Activated T-helper 17 cell treated with anti-CD3 and anti-CD28 coated beads, Interleukin-2, amount 50 U/mL, for 72 hours (primary cell): ENCODE measurements around the gene FGD6. TPM values are rescaled to one million over a fixed set of nuclear protein-coding genes. Genes with fewer than 3 reads are reported as not detected.

Source experiments
- ATAC-seq: fragments of 150-1000 bp; cut with Tn5 transposase; replicated peaks from 2 replicates; pipeline ENCODE4 v1.10.0; 2021; ENCODE audit warnings: mild to moderate bottlenecking, moderate library complexity
- H3K27ac Mint-ChIP-seq: one replicate; pipeline ENCODE4 v1.8.0; 2022; ENCODE audit warnings: mixed read lengths
- H3K27me3 Mint-ChIP-seq: one replicate; pipeline ENCODE4 v1.8.0; 2022; ENCODE audit warnings: mixed read lengths
- H3K36me3 Mint-ChIP-seq: one replicate; pipeline ENCODE4 v1.8.0; 2022; ENCODE audit warnings: low read depth, mild to moderate bottlenecking, mixed read lengths
- H3K4me1 Mint-ChIP-seq: one replicate; pipeline ENCODE4 v1.8.0; 2022; ENCODE audit warnings: mixed read lengths
- H3K4me3 Mint-ChIP-seq: one replicate; pipeline ENCODE4 v1.8.0; 2022; ENCODE audit warnings: mild to moderate bottlenecking, mixed read lengths
- H3K9me3 Mint-ChIP-seq: one replicate; pipeline ENCODE4 v1.8.0; 2022; ENCODE audit warnings: mixed read lengths
- total RNA-seq, 2 donors: library from RNA; stranded (reverse); gene quantifications; one replicate each; pipeline ENCODE4 v1.2.3, GENCODE V29; 2022

Gene FGD6
- total RNA-seq, 2 donors from 2014 or later, result 1.4 to 2.6 TPM

DNA sequence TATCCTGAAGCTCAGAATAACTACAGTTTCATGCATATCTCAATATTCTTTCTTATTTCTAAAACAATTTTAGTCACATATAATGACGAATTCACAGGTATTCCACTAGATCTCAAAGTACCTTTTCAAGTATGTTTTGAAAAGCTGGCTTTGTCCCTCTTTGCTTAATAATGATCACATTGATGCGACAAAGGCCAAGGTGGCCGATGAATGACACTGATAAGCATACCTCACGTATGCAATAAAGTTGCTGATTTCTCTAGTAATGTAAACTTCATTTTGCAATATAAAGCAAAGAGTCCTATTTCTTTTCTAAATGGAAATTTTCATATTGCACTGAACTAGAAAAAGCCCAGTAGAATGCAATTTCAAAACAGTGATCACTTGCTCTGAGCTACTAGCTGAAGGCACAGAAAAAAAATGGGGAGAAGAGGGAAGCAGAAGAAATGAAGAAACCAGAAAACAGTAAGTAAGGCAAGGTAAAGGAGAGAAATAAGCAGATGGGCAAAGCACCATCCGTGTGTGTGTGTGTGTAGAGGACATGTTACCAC lies 29.3 kb downstream of the FGD6 start:
- Mint-ChIP-seq H3K9me3 (no peaks in the 10 kb centered on the region), H3K4me3 (no peak overlapping the region), H3K27ac (no peak overlapping the region), H3K27me3 (no peaks in the 10 kb centered on the region), H3K4me1 (no peaks in the 10 kb centered on the region), H3K36me3 (no peaks in the 10 kb centered on the region)
- ATAC-seq, result no peak

DNA sequence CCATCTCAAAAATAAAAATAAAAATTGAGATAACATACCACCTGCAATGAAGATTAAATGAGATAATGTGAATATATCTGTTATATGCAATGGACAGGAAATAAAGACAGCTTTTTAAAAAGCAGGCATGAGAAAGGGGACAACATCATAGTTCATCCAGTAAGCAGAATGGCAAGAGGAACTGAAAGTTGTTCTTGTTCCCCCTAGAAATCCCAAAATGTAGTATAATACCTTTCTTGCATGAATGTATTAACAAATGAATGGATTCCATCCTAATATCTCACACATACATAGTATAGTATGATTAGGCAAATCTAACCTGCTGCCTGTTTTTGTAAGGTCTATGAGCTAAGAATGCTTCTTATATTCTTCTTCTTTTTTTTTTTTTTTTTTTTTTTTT lies 31.4 kb downstream of the FGD6 start:
- Mint-ChIP-seq H3K36me3 (no peaks in the 10 kb centered on the region), H3K4me1 (no peaks in the 10 kb centered on the region), H3K9me3 (no peaks in the 10 kb centered on the region), H3K27me3 (no peaks in the 10 kb centered on the region), H3K27ac (no peak overlapping the region), H3K4me3 (no peak overlapping the region)
- no peak for ATAC-seq

DNA sequence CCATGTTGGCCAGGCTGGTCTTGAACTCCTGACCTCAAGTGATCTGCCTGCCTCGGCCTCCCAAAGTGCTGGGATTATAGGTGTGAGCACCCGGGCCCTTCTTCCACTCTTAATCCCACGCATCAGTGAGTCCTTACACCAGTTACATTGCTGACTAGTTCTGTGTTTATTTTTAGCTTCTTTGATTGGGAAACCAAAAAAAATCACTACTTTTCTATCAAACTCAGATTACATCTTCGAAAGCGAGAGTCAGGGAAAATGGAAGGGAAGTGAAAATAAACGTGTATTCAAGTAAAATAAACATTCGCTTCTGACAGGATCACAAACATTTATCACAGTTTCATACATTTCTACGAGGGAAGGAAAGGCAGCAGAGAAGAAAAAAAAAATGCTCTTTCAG lies 32.2 kb downstream of the FGD6 start:
- Mint-ChIP-seq H3K27me3 (no peaks in the 10 kb centered on the region), H3K4me3 (no peak overlapping the region), H3K9me3 (no peaks in the 10 kb centered on the region), H3K27ac (no peak overlapping the region), H3K36me3 (no peaks in the 10 kb centered on the region), H3K4me1 (no peaks in the 10 kb centered on the region)
- no peak for ATAC-seq

DNA sequence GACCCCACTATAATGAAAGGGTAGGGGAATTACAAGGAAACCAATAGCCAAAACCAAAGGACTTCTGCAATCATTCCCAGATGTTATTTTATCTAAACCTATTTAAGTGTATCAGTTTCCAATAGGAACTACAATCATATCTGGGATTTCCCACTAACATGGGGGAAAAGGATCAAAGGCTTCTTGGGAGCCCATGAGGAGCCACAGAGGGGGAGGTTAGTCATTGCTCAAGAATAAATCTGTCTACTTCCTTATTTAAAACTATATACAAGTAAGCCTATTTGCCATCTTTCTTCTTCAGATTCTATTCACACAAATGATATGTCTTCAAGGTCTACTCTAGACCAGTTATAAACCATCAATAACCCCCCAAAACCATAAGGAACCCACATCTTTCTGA lies 33.1 kb downstream of the FGD6 start:
- no peaks in the 10 kb centered on the region for H3K27me3 Mint-ChIP-seq
- H3K9me3 Mint-ChIP-seq, result no peaks in the 10 kb centered on the region
- H3K4me1 Mint-ChIP-seq, result no peaks in the 10 kb centered on the region
- no peak overlapping the region for H3K4me3 Mint-ChIP-seq
- no peak for ATAC-seq
- no peaks in the 10 kb centered on the region for H3K36me3 Mint-ChIP-seq
- no peak overlapping the region for H3K27ac Mint-ChIP-seq

DNA sequence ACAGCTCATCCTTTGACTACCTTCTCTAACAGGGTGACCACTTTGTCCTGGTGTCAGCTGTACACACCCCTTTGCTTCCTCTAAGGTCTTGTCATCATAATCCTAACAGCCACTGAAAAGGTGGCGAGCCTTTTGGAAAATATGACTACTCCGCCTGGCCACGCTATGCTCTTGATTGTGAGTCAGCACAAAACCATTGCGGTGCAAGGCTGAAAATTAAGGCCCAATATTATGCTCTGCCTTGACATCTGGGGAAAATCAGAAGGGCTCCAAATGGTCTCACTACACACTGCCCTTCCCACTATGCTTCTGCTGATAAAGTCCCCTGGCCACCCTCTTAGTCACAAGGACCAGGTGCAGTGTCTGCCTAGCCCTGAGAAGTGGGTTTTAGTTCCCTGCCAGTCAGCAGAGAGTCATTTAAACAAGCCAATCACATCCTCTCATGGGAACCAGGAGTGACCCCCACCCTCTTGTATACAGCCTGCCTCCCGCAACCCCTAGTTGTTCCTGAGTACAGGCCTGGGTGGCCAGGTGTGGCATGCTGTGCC lies 34.3 kb downstream of the FGD6 start:
- H3K4me1 Mint-ChIP-seq, result no peaks in the 10 kb centered on the region
- no peaks in the 10 kb centered on the region for H3K36me3 Mint-ChIP-seq
- no peaks in the 10 kb centered on the region for H3K27me3 Mint-ChIP-seq
- peak overlapping the region; percentile 40 for H3K27ac Mint-ChIP-seq
- ATAC-seq, result peak; percentile 86
- H3K9me3 Mint-ChIP-seq, result no peaks in the 10 kb centered on the region
- H3K4me3 Mint-ChIP-seq, result no peak overlapping the region

DNA sequence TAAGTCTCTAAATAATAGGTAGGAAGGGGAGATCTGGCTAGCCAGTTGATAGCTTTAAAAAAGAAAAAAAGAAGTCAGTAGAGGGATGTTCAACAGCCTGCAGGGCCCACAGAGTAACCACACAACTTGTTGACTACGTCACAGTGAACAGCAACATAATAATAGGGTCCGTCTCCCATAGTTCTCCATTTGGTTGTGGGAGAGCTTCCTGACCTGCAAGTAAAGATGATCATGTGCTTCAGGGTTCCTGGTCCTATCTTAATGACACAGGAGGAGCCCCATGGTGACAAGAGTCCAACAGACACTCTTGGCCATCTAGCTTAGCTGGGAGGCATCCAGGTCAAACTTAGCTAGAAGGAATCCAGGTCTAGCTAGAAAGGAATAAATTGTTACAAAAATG lies 36.2 kb downstream of the FGD6 start:
- no peaks in the 10 kb centered on the region for H3K9me3 Mint-ChIP-seq
- H3K4me3 Mint-ChIP-seq, result no peak overlapping the region
- H3K27ac Mint-ChIP-seq, result no peak overlapping the region
- H3K27me3 Mint-ChIP-seq, result no peaks in the 10 kb centered on the region
- no peaks in the 10 kb centered on the region for H3K36me3 Mint-ChIP-seq
- no peaks in the 10 kb centered on the region for H3K4me1 Mint-ChIP-seq
- ATAC-seq, result no peak

DNA sequence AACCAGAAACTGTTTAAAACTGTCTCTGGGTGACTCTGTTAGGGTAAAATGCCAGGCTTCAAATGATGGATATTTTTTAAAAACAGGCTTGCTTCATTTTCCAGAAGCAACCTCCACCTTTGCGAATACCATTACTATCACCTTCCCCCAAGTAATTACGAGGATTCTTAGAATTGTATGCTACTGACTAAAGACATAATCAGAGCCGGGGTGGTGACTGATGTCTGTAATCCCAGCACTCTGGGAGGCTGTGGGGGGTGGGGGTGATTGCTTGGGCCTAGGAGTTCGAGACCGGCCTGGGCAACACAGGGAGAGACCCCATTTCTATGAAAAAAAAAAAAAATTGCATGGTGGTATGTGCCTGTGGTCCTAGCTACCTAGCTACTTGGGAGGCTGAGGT lies 38.3 kb downstream of the FGD6 start:
- Mint-ChIP-seq H3K27me3 (no peaks in the 10 kb centered on the region), H3K4me3 (no peak overlapping the region), H3K9me3 (no peaks in the 10 kb centered on the region), H3K4me1 (no peaks in the 10 kb centered on the region), H3K27ac (no peak overlapping the region), H3K36me3 (no peaks in the 10 kb centered on the region)
- no peak for ATAC-seq

DNA sequence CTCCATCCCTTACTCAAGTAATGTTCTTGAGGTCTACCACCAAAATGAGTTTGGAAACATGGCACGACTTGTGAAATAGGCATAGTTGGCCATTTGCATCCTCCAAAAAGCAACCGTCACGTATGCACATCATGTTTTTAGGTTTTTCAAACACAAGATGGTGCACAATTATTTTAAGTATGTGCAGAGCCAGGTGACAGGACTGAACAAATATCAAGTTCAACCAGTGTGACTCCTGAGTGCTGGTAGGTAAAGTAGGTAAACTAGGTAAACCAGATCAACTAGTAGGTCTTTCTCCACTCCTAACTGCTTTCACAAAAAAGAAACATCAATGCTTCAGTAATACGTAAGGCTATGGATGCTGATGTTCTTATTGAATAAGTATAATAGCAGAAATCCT lies 39.1 kb downstream of the FGD6 start:
- Mint-ChIP-seq H3K4me3 (no peak overlapping the region), H3K36me3 (no peaks in the 10 kb centered on the region), H3K27ac (no peak overlapping the region), H3K9me3 (no peaks in the 10 kb centered on the region), H3K4me1 (no peaks in the 10 kb centered on the region), H3K27me3 (no peaks in the 10 kb centered on the region)
- no peak for ATAC-seq

DNA sequence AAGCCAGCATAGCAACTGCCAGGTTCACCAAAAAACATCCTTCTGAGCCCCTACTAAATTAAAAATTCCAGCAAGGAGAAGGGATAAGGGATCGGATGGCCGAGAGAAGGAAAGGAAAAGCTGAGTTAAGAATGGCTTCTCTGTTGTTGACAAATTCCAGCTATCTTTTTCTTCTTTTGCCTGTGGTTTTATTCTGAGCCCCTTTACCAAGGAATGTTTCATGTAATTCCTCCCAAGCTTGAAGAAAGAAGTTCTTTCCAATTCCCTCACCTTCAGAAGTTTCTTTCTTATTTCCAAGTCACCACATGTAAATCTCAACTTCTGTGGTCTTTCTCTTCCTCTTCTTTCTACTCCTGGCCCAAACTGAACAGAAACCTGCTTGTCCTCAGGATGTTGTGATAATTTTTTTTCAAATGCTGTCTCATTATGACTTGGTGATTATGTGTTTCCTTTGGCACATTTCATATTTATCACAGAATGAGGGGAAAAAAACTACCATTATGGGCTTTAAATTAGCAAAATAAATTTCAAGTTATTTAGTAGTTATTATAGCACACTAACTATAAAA lies 40.0 kb downstream of the FGD6 start:
- no peak for ATAC-seq
- Mint-ChIP-seq H3K27me3 (no peaks in the 10 kb centered on the region), H3K4me3 (no peak overlapping the region), H3K27ac (no peak overlapping the region), H3K9me3 (no peaks in the 10 kb centered on the region), H3K36me3 (no peaks in the 10 kb centered on the region), H3K4me1 (no peaks in the 10 kb centered on the region)

DNA sequence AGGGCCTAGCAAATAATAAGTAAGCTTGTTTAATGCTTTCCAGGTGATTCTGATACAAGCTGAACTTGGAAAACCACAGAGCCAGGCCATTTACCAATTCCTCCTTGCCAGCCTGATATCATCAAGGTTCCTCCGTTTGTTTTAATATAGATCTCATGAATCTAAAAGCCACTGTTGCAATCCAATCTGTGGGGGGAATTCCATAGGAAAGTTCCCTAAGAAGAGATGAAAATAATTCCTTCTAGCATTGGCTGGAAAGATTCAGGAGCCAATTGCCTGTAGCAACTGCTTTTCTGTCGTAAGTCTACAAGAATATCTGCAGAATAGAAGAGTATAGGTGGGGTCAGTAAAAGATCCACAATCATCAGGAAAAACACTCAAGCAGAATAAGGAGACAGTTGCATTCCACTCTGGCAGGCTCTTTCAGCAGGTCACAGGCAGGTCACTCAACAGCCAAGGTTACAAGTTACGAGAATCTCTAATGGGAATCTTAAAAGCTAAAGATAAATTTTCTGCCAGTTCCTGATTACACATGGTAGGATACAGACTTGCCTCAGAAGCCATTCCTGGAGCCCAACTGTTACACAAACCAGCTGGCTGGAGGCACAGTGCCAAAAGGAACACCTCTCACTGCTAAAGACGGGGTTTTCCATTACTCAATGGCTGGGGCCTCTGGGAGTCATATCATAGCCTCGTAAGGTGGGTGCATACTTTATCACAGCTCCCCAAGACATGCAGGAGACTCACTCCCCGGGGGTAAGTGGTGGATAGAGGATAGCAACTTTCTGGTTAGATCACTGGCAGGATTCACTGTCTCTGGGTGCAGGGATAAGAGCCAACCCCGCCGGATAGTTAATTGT lies 43.6 kb downstream of the FGD6 start:
- Mint-ChIP-seq H3K36me3 (no peaks in the 10 kb centered on the region), H3K27ac (no peak overlapping the region), H3K9me3 (no peaks in the 10 kb centered on the region), H3K4me3 (no peak overlapping the region), H3K27me3 (no peaks in the 10 kb centered on the region), H3K4me1 (no peaks in the 10 kb centered on the region)
- no peak for ATAC-seq

DNA sequence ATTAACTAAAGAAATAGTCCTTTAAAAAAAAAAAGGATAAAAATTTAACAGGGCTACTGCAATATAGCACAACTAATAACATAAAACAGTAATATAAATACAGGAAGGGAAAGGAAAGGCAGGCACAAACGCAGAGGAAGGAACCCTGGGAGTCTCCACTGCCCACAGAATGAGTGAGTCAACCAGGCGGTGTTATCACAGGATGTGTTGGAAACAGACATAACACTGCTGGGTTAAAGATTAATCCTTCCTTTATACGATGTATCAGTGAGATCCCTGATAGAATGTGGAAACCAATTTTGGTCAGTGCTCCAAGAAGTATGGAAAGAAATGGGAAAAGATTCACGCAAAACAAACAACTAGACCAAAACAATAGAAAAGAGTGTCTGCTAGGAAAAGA lies 47.9 kb downstream of the FGD6 start:
- no peak for ATAC-seq
- H3K9me3 Mint-ChIP-seq, result no peaks in the 10 kb centered on the region

DNA sequence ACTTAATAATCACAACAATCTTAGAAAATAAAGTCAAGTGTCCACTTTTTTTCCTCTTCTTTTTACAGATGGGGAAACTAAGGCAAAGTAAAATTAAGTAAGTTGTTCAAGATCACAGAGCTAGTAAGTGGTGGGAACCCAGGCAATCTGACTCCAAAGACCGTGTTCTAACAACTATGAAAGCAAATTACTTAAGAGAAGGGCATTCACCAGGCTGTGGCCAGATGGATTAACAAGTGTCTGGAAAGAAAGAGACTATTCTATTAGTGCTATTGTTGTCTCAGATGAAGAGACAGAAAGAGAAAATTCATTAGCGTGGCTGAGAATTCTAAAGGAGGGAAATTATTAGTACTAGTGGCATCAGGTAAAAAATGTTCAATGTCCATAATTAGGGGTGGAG lies 48.5 kb downstream of the FGD6 start:
- Mint-ChIP-seq H3K27me3 (no peaks in the 10 kb centered on the region), H3K9me3 (no peaks in the 10 kb centered on the region)

More for the DNA sequence above, 47.9 kb downstream of the FGD6 start:
- no peak overlapping the region for H3K4me3 Mint-ChIP-seq
- no peaks in the 10 kb centered on the region for H3K36me3 Mint-ChIP-seq
- no peak overlapping the region for H3K27ac Mint-ChIP-seq
- H3K27me3 Mint-ChIP-seq, result no peaks in the 10 kb centered on the region
- H3K4me1 Mint-ChIP-seq, result no peaks in the 10 kb centered on the region

DNA sequence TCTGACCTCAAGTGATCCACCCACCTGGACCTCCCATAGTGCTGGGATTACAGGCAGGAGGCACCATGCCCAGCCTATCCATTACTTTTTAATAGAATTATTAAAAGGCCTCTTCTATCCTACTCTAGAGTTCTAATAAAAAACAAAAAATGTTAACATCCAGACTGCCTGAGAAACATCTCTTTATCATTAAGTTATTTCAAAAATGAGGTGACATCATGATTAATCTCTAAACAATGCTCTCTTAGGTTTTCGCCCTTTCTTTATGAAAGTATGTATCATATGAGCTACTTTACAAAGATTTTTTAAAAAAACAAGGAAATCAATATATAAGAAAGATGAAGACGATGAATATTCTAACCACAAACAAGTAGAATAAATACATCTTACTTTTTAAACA lies 52.6 kb downstream of the FGD6 start:
- Mint-ChIP-seq H3K4me3 (no peak overlapping the region), H3K4me1 (no peaks in the 10 kb centered on the region), H3K36me3 (no peaks in the 10 kb centered on the region), H3K27ac (no peak overlapping the region), H3K27me3 (no peaks in the 10 kb centered on the region), H3K9me3 (no peaks in the 10 kb centered on the region)
- ATAC-seq, result no peak

More for the DNA sequence above, 48.5 kb downstream of the FGD6 start:
- no peak overlapping the region for H3K4me3 Mint-ChIP-seq
- no peaks in the 10 kb centered on the region for H3K36me3 Mint-ChIP-seq
- no peaks in the 10 kb centered on the region for H3K4me1 Mint-ChIP-seq
- no peak for ATAC-seq
- H3K27ac Mint-ChIP-seq, result no peak overlapping the region

DNA sequence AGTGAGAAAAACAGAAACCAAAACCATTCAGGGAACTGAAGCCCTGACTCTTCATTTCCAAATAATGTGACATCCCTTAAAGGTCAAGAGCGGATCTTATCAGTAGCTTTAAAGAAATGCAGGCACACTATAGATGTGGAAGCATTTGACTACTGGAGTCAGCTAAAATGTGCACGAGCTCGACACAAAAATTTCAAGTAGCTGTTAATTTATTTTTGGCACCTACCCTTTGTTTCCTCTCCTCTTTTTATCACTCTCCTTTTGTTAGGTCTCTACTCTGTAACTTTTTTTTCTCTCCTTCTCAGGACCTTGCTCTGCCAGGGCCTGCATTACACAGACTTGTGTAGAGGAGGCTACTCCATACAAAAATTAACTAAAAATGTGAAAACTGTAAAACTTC lies 58.3 kb downstream of the FGD6 start:
- no peaks in the 10 kb centered on the region for H3K4me1 Mint-ChIP-seq
- H3K9me3 Mint-ChIP-seq, result no peaks in the 10 kb centered on the region
- H3K27me3 Mint-ChIP-seq, result no peaks in the 10 kb centered on the region
- no peaks in the 10 kb centered on the region for H3K36me3 Mint-ChIP-seq
- H3K4me3 Mint-ChIP-seq, result no peak overlapping the region
- ATAC-seq, result no peak
- no peak overlapping the region for H3K27ac Mint-ChIP-seq

DNA sequence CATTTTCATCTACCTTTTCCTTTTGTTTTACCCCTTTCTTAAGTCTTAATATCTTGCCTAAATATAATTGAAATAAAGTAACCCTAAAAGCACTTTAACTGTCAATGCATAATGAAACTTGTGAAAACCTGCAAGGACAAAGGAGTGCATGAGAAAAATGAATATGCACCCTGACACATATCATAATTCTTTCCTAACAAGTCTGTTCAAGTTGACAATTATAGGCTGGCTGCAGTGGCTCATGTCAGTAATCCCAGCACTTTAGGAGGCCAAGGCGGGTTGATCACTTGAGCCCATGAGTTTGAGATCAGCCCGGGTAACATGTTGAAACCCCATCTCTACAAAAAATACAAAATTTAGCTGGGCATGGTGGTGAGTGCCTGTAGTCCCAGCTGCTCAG lies 65.4 kb downstream of the FGD6 start:
- H3K36me3 Mint-ChIP-seq, result no peaks in the 10 kb centered on the region
- H3K9me3 Mint-ChIP-seq, result no peaks in the 10 kb centered on the region
- H3K27ac Mint-ChIP-seq, result no peak overlapping the region
- no peaks in the 10 kb centered on the region for H3K27me3 Mint-ChIP-seq
- H3K4me3 Mint-ChIP-seq, result no peak overlapping the region
- no peaks in the 10 kb centered on the region for H3K4me1 Mint-ChIP-seq
- no peak for ATAC-seq
